T-helper 1 cell (primary cell): ENCODE results near the gene ZNF17.
A peak's percentile ranks its signal among the peaks of the same experiment; 100 is the strongest.
"Not testable (repeated sequence)": the region's sequence is repeated elsewhere in the genome, so short reads cannot be mapped to it uniquely, and the experiment has no call there.

Source experiments
- DNase-seq, 5 donors: peaks; one replicate each; pipeline ENCODE4 v3.0.0-alpha.2; 2012 to 2020
- total RNA-seq, 4 donors: gene quantifications; one replicate each; lab custom pipeline; 2026; lab: John Stamatoyannopoulos, UW

Gene ZNF17
- total RNA-seq: 4.5 to 13.4 (median 10.0) reads per million in 4 donors

- DNase-seq: peak; percentile 81 to 92 (median 90)
Measured at GRCh38 chr19:57410877-57411671, at the start of gene ZNF17. Gene ZNF17, plus strand, starts transcription at chr19:57411161. Its CDS starts 2,455 bp downstream, at chr19:57413616.

- no peak for DNase-seq
Measured at GRCh38 chr19:57362419-57362818, 48.5 kb upstream of the ZNF17 start.

GRCh38 chr19:57362997-57363687 is 47.8 kb upstream of the ZNF17 start, which contains the start of the genes TRAPPC2B and ZNF547:
Gene TRAPPC2B, plus strand, starts transcription at chr19:57363551. Its CDS starts 1,283 bp downstream, at chr19:57364834.
Gene ZNF547, plus strand, starts transcription at chr19:57363551. Its CDS starts 5,005 bp downstream, at chr19:57368556.
- peak; percentile 93 to 99 (median 96) for DNase-seq

- DNase-seq: no peak
Measured at GRCh38 chr19:57363688-57364181, 47.2 kb upstream of the ZNF17 start.

GRCh38 chr19:57366776-57367175 is 44.2 kb upstream of the ZNF17 start:
- no peak for DNase-seq

GRCh38 chr19:57374179-57374578 is 36.8 kb upstream of the ZNF17 start:
- DNase-seq: no peak

GRCh38 chr19:57374647-57375046 is 36.3 kb upstream of the ZNF17 start:
- not testable (repeated sequence) for DNase-seq

- no peak for DNase-seq
Measured at GRCh38 chr19:57376151-57376550, 34.8 kb upstream of the ZNF17 start.

GRCh38 chr19:57377498-57378146 is 33.3 kb upstream of the ZNF17 start:
- DNase-seq: no peak

GRCh38 chr19:57380923-57381322 is 30.0 kb upstream of the ZNF17 start:
- DNase-seq: no peak

GRCh38 chr19:57382806-57383488 is 28.0 kb upstream of the ZNF17 start:
- DNase-seq: no peak

- no peak for DNase-seq
Measured at GRCh38 chr19:57389194-57389729, 21.7 kb upstream of the ZNF17 start.

- peak; percentile 93 to 97 (median 96) for DNase-seq
Measured at GRCh38 chr19:57389730-57390598, 21.0 kb upstream of the ZNF17 start, which contains the start of gene ZNF548. Gene ZNF548, plus strand, starts transcription at chr19:57389854. Its CDS starts 246 bp downstream, at chr19:57390100.

- no peak for DNase-seq
Measured at GRCh38 chr19:57395710-57396109, 15.3 kb upstream of the ZNF17 start.

GRCh38 chr19:57398868-57399267 is 12.1 kb upstream of the ZNF17 start:
- DNase-seq: no peak

GRCh38 chr19:57403737-57404563 is 7.0 kb upstream of the ZNF17 start:
- DNase-seq: no peak

- DNase-seq: peak; percentile 30 to 66 (median 54)
Measured at GRCh38 chr19:57406516-57407123, 4.3 kb upstream of the ZNF17 start.

- DNase-seq: no peak
Measured at GRCh38 chr19:57419439-57419838, 8.5 kb downstream of the ZNF17 start.

GRCh38 chr19:57421037-57421436 is 10.1 kb downstream of the ZNF17 start:
- no peak for DNase-seq
